WTC11 (cell line): ENCODE data around the gene OCEL1. TPM values are rescaled to one million over a fixed set of nuclear protein-coding genes. Genes with fewer than 3 reads are reported as not detected.

Experiments
- ATAC-seq: fragments of 200-7000 bp; cut with Tn5 transposase; 2 replicates; pipeline ENCODE4 v1.10.0; 2021; ENCODE audit warnings: mild to moderate bottlenecking, moderate library complexity
- CTCF ChIA-PET: fragments of 300-600 bp; sonication (Branson Sonifier 250); formaldehyde crosslinking; loops from one replicate; lab custom pipeline; 2021; ENCODE audit warnings: antibody characterized with exemption; lab: Charles Lee
- POLR2A ChIA-PET: fragments of 350-600 bp; sonication (Branson Sonifier 250); formaldehyde crosslinking; loops from one replicate; lab custom pipeline; 2021; ENCODE audit warnings: antibody characterized with exemption; lab: Charles Lee
- DNase-seq: peaks from one replicate; pipeline ENCODE4 v3.0.0; 2021; ENCODE audit warnings: low spot score
- H3K27ac Mint-ChIP-seq: 2 replicates; pipeline ENCODE4 v1.8.0; 2021; ENCODE audit warnings: mixed read lengths
- H3K27me3 Mint-ChIP-seq: 2 replicates; pipeline ENCODE4 v1.8.0; 2021; ENCODE audit warnings: low read depth, mild to moderate bottlenecking, moderate library complexity, mixed read lengths
- H3K36me3 Mint-ChIP-seq: 2 replicates; pipeline ENCODE4 v1.8.0; 2021; ENCODE audit warnings: mixed read lengths
- H3K4me1 Mint-ChIP-seq: 2 replicates; pipeline ENCODE4 v1.8.0; 2022; ENCODE audit warnings: mixed read lengths
- H3K4me3 Mint-ChIP-seq: 2 replicates; pipeline ENCODE4 v1.8.0; 2021; ENCODE audit warnings: mild to moderate bottlenecking, moderate library complexity, mixed read lengths
- H3K9me3 Mint-ChIP-seq: 2 replicates; pipeline ENCODE4 v1.8.0; 2021; ENCODE audit warnings: mixed read lengths
- ATF3 ChIP-seq: sonication (generic); formaldehyde crosslinking; conservative IDR thresholded peaks from 2 replicates; pipeline ENCODE4 v1.8.1; 2022; ENCODE audit warnings: mild to moderate bottlenecking, missing genetic modification reagents
- ATF6 ChIP-seq: sonication (generic); formaldehyde crosslinking; IDR thresholded peaks from 2 replicates; pipeline ENCODE4 v1.8.1; 2023; ENCODE audit warnings: mild to moderate bottlenecking, missing genetic modification reagents
- CTCF ChIP-seq: fragments of 200-600 bp; IDR thresholded peaks from 2 replicates; pipeline ENCODE4 v1.8.0; 2022; ENCODE audit warnings: antibody characterized with exemption
- E2F4 ChIP-seq: sonication (generic); formaldehyde crosslinking; IDR thresholded peaks from 2 replicates; pipeline ENCODE4 v1.8.1; 2022; ENCODE audit warnings: low read depth, mild to moderate bottlenecking, moderate library complexity, missing genetic modification reagents, borderline replicate concordance
- E2F5 ChIP-seq: sonication (generic); formaldehyde crosslinking; IDR thresholded peaks from 2 replicates; pipeline ENCODE4 v1.8.1; 2022; ENCODE audit warnings: mild to moderate bottlenecking, moderate library complexity, missing genetic modification reagents
- EMX1 ChIP-seq: fragments of 250-450 bp; sonication (Bioruptor Pico); IDR thresholded peaks from 2 replicates; pipeline ENCODE4 v1.8.0; 2021; ENCODE audit warnings: mild to moderate bottlenecking
- FOXJ3 ChIP-seq: sonication (generic); formaldehyde crosslinking; IDR thresholded peaks from 2 replicates; pipeline ENCODE4 v1.9.0; 2021; ENCODE audit warnings: missing genetic modification reagents, mild to moderate bottlenecking, borderline replicate concordance
- FOXP1 ChIP-seq: sonication (generic); formaldehyde crosslinking; IDR thresholded peaks from 2 replicates; pipeline ENCODE4 v1.8.0; 2022; ENCODE audit warnings: missing genetic modification reagents, mild to moderate bottlenecking, moderate library complexity, borderline replicate concordance
- JUN ChIP-seq: sonication (generic); formaldehyde crosslinking; IDR thresholded peaks from 2 replicates; pipeline ENCODE4 v1.8.0; 2023; ENCODE audit warnings: mild to moderate bottlenecking, missing genetic modification reagents
- MLX ChIP-seq: sonication (generic); formaldehyde crosslinking; IDR thresholded peaks from 2 replicates; pipeline ENCODE4 v1.8.1; 2023; ENCODE audit warnings: mild to moderate bottlenecking, missing genetic modification reagents, moderate library complexity
- NFE2L1 ChIP-seq: sonication (generic); formaldehyde crosslinking; IDR thresholded peaks from 2 replicates; pipeline ENCODE4 v1.8.1; 2023; ENCODE audit warnings: missing genetic modification reagents
- RELA ChIP-seq: sonication (generic); formaldehyde crosslinking; IDR thresholded peaks from 2 replicates; pipeline ENCODE4 v1.8.1; 2022; ENCODE audit warnings: missing genetic modification reagents, mild to moderate bottlenecking, borderline replicate concordance
- SMAD4 ChIP-seq: sonication (generic); formaldehyde crosslinking; IDR thresholded peaks from 2 replicates; pipeline ENCODE4 v1.8.0; 2022; ENCODE audit warnings: mild to moderate bottlenecking, missing genetic modification reagents
- SP1 ChIP-seq: sonication (generic); formaldehyde crosslinking; conservative IDR thresholded peaks from 2 replicates; pipeline ENCODE4 v1.8.1; 2022; ENCODE audit warnings: missing genetic modification reagents
- ZNF423 ChIP-seq: fragments of 250-450 bp; sonication (Bioruptor Pico); IDR thresholded peaks from 2 replicates; pipeline ENCODE4 v2.1.2; 2022; ENCODE audit warnings: mild to moderate bottlenecking, moderate library complexity
- total RNA-seq: library from RNA; stranded (reverse); gene quantifications from 3 replicates; pipeline ENCODE4 v1.2.3, GENCODE V29; 2021
- TF ChIP-seq, protein P1 (sequence below): sonication (generic); formaldehyde crosslinking; IDR thresholded peaks from 2 replicates; pipeline ENCODE4 v1.8.1; 2022; ENCODE audit warnings: low read depth, missing genetic modification reagents, borderline replicate concordance
- TF ChIP-seq, protein P2 (sequence below): sonication (generic); formaldehyde crosslinking; IDR thresholded peaks from 2 replicates; pipeline ENCODE4 v1.8.0; 2023; ENCODE audit warnings: missing genetic modification reagents
- TF ChIP-seq, protein P3 (sequence below): fragments of 250-450 bp; sonication (Bioruptor Pico); IDR thresholded peaks from 2 replicates; pipeline ENCODE4 v2.1.2; 2022; ENCODE audit warnings: mild to moderate bottlenecking, moderate library complexity
- TF ChIP-seq, protein P4 (sequence below): sonication (generic); formaldehyde crosslinking; conservative IDR thresholded peaks from 2 replicates; pipeline ENCODE4 v1.8.1; 2023; ENCODE audit warnings: mild to moderate bottlenecking, low read depth, missing genetic modification reagents, moderate library complexity
- TF ChIP-seq, protein P5 (sequence below): sonication (generic); formaldehyde crosslinking; IDR thresholded peaks from 2 replicates; pipeline ENCODE4 v1.8.0; 2022; ENCODE audit warnings: mild to moderate bottlenecking, missing genetic modification reagents

Gene OCEL1
- total RNA-seq, 1 experiment from 2014 or later: 34.0 TPM

DNA sequence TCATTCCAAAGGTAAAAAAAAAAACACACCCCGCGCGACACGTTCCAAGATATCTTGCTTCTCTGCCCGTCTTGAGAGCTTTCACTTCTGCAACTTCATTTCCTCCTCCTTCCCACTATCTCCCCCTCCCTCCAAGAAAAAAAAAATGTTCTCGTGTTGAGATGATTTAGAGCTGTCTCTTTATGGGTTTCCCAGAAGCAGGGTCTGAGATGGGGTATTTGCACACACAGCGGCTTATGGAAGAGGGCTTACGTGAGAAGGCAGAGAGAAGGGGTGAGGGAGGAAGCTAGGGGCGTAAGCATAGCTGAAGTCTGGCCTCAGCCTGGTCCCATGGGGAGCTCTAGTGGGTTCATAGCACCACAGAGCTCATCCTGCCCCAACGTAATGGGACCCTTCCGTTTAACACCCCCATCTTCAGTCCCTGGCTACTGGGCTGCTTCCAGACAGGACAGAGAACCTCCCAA, 42.1 kb upstream of the OCEL1 start (continued):
- TF ChIP-seq E2F5 (CRISPR knock-in tag): no peak
- TF ChIP-seq, protein P1, sequence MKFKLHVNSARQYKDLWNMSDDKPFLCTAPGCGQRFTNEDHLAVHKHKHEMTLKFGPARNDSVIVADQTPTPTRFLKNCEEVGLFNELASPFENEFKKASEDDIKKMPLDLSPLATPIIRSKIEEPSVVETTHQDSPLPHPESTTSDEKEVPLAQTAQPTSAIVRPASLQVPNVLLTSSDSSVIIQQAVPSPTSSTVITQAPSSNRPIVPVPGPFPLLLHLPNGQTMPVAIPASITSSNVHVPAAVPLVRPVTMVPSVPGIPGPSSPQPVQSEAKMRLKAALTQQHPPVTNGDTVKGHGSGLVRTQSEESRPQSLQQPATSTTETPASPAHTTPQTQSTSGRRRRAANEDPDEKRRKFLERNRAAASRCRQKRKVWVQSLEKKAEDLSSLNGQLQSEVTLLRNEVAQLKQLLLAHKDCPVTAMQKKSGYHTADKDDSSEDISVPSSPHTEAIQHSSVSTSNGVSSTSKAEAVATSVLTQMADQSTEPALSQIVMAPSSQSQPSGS: no peak
- no peak for TF ChIP-seq JUN (CRISPR knock-in tag)
- TF ChIP-seq E2F4 (CRISPR knock-in tag): no peak
- TF ChIP-seq FOXP1 (CRISPR knock-in tag): no peak
- TF ChIP-seq SP1: no peak
- TF ChIP-seq, protein P2, sequence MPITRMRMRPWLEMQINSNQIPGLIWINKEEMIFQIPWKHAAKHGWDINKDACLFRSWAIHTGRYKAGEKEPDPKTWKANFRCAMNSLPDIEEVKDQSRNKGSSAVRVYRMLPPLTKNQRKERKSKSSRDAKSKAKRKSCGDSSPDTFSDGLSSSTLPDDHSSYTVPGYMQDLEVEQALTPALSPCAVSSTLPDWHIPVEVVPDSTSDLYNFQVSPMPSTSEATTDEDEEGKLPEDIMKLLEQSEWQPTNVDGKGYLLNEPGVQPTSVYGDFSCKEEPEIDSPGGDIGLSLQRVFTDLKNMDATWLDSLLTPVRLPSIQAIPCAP (CRISPR knock-in tag): no peak
- TF ChIP-seq NFE2L1 (CRISPR knock-in tag): no peak
- no peak for TF ChIP-seq ATF6

DNA sequence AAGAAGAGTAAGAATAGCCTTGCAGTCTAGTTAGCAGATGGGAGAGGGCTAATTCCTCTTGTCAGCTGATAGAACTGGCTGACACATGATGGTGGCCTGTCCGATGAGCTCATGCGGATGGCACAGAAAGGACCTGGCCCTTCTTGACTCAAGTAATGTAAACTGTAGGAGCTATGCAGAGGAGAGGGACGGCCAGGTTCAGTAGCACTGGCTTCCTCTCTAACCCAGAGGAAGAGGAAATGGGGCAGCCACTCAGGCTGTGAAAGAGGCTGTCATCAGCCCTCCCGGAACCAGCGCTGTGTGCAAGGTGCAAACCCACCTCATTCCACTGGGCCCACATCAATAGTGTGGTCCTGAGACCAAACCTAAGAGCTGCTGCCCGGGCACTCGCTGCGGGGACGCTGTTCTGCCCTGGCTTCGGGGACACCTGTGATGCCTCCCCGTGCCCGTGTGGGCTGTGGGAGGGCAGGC, 41.6 kb upstream of the OCEL1 start:
- Mint-ChIP-seq H3K27ac (0 out of 2 replicates have a peak overlapping the region, but pooled peaks have one; percentile 31), H3K27me3 (no peaks in the 10 kb centered on the region), H3K4me1 (peaks cover 14% of the 10 kb centered on the region), H3K9me3 (no peaks in the 10 kb centered on the region)
- TF ChIP-seq ATF3 (CRISPR knock-in tag) (no peak), MLX (CRISPR knock-in tag) (no peak), RELA (CRISPR knock-in tag) (no peak), EMX1 (CRISPR knock-in tag) (no peak), CTCF (no peak), E2F5 (CRISPR knock-in tag) (no peak), SP1 (no peak), ZNF423 (CRISPR knock-in tag) (no peak), FOXJ3 (no peak), SMAD4 (no peak)
- TF ChIP-seq, protein P3, sequence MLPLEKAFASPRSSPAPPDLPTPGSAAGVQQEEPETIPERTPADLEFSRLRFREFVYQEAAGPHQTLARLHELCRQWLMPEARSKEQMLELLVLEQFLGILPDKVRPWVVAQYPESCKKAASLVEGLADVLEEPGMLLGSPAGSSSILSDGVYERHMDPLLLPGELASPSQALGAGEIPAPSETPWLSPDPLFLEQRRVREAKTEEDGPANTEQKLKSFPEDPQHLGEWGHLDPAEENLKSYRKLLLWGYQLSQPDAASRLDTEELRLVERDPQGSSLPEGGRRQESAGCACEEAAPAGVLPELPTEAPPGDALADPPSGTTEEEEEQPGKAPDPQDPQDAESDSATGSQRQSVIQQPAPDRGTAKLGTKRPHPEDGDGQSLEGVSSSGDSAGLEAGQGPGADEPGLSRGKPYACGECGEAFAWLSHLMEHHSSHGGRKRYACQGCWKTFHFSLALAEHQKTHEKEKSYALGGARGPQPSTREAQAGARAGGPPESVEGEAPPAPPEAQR: no peak
- TF ChIP-seq, protein P4, sequence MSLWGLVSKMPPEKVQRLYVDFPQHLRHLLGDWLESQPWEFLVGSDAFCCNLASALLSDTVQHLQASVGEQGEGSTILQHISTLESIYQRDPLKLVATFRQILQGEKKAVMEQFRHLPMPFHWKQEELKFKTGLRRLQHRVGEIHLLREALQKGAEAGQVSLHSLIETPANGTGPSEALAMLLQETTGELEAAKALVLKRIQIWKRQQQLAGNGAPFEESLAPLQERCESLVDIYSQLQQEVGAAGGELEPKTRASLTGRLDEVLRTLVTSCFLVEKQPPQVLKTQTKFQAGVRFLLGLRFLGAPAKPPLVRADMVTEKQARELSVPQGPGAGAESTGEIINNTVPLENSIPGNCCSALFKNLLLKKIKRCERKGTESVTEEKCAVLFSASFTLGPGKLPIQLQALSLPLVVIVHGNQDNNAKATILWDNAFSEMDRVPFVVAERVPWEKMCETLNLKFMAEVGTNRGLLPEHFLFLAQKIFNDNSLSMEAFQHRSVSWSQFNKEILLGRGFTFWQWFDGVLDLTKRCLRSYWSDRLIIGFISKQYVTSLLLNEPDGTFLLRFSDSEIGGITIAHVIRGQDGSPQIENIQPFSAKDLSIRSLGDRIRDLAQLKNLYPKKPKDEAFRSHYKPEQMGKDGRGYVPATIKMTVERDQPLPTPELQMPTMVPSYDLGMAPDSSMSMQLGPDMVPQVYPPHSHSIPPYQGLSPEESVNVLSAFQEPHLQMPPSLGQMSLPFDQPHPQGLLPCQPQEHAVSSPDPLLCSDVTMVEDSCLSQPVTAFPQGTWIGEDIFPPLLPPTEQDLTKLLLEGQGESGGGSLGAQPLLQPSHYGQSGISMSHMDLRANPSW (CRISPR knock-in tag): no peak
- TF ChIP-seq, protein P5, sequence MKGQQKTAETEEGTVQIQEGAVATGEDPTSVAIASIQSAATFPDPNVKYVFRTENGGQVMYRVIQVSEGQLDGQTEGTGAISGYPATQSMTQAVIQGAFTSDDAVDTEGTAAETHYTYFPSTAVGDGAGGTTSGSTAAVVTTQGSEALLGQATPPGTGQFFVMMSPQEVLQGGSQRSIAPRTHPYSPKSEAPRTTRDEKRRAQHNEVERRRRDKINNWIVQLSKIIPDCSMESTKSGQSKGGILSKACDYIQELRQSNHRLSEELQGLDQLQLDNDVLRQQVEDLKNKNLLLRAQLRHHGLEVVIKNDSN (CRISPR knock-in tag): no peak
- TF ChIP-seq, all 79 proteins: peak for 0
- ChIA-PET POLR2A (no interaction called here), CTCF (interaction anchor here (0.7 to 2.0 kb wide), 2 partner anchors 30 to 116 kb away, joined by 4 to 7 read pairs; no protein-coding TSS in a partner anchor)
- no peak for DNase-seq
- peaks cover 17% of the 10 kb centered on the region for H3K36me3 Mint-ChIP-seq
- ATAC-seq: no peak
- no peak overlapping the region for H3K4me3 Mint-ChIP-seq
